Activated naive CD4-positive, alpha-beta T cell treated with anti-CD3 and anti-CD28 coated beads, Interleukin-2, amount 50 U/mL, for 24 hours (primary cell): ENCODE data around the gene DYRK1A.
A peak's percentile ranks its signal among the peaks of the same experiment; 100 is the strongest.

Experiments used
- H3K27ac Mint-ChIP-seq: one replicate; pipeline ENCODE4 v1.8.0; 2021; ENCODE audit warnings: mild to moderate bottlenecking, mixed read lengths
- H3K27me3 Mint-ChIP-seq: one replicate; pipeline ENCODE4 v1.8.0; 2021; ENCODE audit warnings: mixed read lengths
- H3K36me3 Mint-ChIP-seq: one replicate; pipeline ENCODE4 v1.8.0; 2021; ENCODE audit warnings: mixed read lengths
- H3K4me1 Mint-ChIP-seq: one replicate; pipeline ENCODE4 v1.8.0; 2021; ENCODE audit warnings: mixed read lengths
- H3K4me3 Mint-ChIP-seq: one replicate; pipeline ENCODE4 v1.8.0; 2021; ENCODE audit warnings: mild to moderate bottlenecking, mixed read lengths
- H3K9me3 Mint-ChIP-seq: one replicate; pipeline ENCODE4 v1.8.0; 2021; ENCODE audit warnings: mixed read lengths

DYRK1A gene

GRCh38 chr21:37555672-37556261 is 189.2 kb downstream of the DYRK1A start:
- Mint-ChIP-seq H3K9me3 (peaks cover 5% of the 10 kb centered on the region), H3K27me3 (peaks cover 4% of the 10 kb centered on the region), H3K36me3 (no peaks in the 10 kb centered on the region), H3K4me3 (no peak overlapping the region), H3K27ac (no peak overlapping the region), H3K4me1 (no peaks in the 10 kb centered on the region)

GRCh38 chr21:37557261-37557950 is 190.8 kb downstream of the DYRK1A start:
- Mint-ChIP-seq H3K9me3 (peaks cover 5% of the 10 kb centered on the region), H3K4me1 (no peaks in the 10 kb centered on the region), H3K27ac (no peak overlapping the region), H3K27me3 (peaks cover 2% of the 10 kb centered on the region), H3K4me3 (no peak overlapping the region), H3K36me3 (no peaks in the 10 kb centered on the region)

GRCh38 chr21:37558676-37559211 is 192.2 kb downstream of the DYRK1A start:
- no peak overlapping the region for H3K27ac Mint-ChIP-seq
- H3K36me3 Mint-ChIP-seq, result no peaks in the 10 kb centered on the region
- peaks cover 2% of the 10 kb centered on the region for H3K27me3 Mint-ChIP-seq
- peaks cover 8% of the 10 kb centered on the region for H3K4me1 Mint-ChIP-seq
- H3K9me3 Mint-ChIP-seq, result peaks cover 5% of the 10 kb centered on the region
- no peak overlapping the region for H3K4me3 Mint-ChIP-seq

DNA sequence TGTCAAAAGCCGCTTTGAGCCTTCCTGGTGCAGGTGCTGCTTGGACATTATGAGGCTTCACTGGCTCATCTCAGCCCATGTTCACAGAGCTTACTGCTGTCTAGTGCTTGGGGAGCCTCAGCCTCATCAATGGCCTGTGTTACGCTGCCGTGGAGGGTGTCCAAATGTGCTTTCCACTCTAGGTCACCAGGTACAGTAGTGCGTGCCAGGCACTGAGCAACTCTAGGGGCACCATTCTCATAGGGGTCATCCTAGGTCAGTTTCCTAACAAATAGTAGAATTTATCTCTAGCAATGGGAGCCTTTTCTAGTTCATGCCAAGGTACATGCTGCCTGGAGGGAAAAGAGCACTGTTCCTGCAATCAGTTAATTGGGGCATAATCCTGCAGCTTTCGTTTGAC is 193.8 kb downstream of the DYRK1A start:
- Mint-ChIP-seq H3K27ac (no peak overlapping the region), H3K9me3 (peaks cover 5% of the 10 kb centered on the region), H3K4me1 (peaks cover 23% of the 10 kb centered on the region), H3K4me3 (no peak overlapping the region), H3K36me3 (no peaks in the 10 kb centered on the region), H3K27me3 (no peaks in the 10 kb centered on the region)

DNA sequence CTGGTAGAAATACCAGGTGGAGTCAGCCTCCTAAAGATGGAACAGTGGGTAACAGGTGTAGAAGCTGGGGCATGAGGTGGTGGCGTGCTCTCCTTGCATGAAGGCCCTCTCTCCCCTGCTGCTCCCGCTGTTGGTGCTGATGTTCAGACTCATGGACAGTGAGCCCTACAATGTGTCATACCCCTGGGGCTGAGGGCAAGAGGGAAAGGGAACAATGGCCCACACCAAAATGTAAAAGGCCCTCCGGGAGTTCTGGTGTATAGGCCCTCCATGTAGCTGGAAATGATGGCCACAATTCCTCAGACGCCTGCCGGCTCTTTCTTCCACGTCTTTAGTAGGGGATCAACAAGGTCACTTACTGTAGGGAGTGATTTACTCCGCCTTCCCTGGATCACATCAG is 194.9 kb downstream of the DYRK1A start:
- H3K27ac Mint-ChIP-seq, result peak overlapping the region; percentile 3

GRCh38 chr21:37561941-37562919 is 195.7 kb downstream of the DYRK1A start:
- peaks cover 5% of the 10 kb centered on the region for H3K9me3 Mint-ChIP-seq
- H3K36me3 Mint-ChIP-seq, result no peaks in the 10 kb centered on the region
- no peaks in the 10 kb centered on the region for H3K27me3 Mint-ChIP-seq
- H3K27ac Mint-ChIP-seq, result peak overlapping the region; percentile 23
- peak overlapping the region; percentile 94 for H3K4me3 Mint-ChIP-seq
- H3K4me1 Mint-ChIP-seq, result peaks cover 30% of the 10 kb centered on the region

More for the DNA sequence above, 194.9 kb downstream of the DYRK1A start:
- Mint-ChIP-seq H3K4me3 (no peak overlapping the region), H3K4me1 (peaks cover 30% of the 10 kb centered on the region), H3K27me3 (no peaks in the 10 kb centered on the region), H3K9me3 (peaks cover 5% of the 10 kb centered on the region), H3K36me3 (no peaks in the 10 kb centered on the region)

DNA sequence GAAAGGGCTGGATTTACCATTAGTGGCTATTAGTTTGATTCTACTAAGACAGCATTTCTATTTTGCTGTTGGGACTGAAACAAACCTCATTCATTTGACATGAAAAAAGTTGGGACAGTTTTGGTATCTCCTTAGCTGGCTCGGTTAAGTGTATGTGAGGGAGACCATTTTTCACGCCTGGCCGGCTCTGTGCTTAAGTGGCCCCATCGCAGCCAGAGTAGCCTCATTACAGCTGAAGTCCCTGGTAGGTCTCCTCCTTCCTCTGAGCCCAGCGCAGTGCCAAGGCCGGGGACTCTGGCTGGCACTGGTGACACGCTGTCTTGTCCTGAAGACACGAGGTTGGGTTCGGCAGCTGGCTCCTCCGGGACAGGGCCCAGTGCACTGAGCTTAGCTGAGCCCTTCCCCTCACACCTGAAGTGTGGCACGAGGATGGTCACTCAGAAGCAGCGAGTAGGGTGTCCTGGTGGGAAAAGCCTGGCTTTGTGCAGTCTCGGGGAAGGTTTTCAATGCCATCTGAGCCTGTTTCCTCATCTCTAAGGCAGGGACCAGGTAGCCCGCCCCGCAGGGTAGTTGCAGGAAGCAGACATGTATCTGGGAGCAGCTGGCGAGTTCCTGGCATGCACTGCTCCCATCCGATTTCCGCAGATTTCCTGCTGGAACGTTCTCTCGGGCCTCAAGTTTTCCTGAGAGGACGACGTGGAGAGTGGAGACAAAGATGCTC is 196.5 kb downstream of the DYRK1A start:
- H3K4me3 Mint-ChIP-seq, result peak overlapping the region; percentile 94
- no peaks in the 10 kb centered on the region for H3K36me3 Mint-ChIP-seq
- peaks cover 30% of the 10 kb centered on the region for H3K4me1 Mint-ChIP-seq
- H3K27me3 Mint-ChIP-seq, result no peaks in the 10 kb centered on the region
- peak overlapping the region; percentile 88 for H3K27ac Mint-ChIP-seq
- peaks cover 5% of the 10 kb centered on the region for H3K9me3 Mint-ChIP-seq

DNA sequence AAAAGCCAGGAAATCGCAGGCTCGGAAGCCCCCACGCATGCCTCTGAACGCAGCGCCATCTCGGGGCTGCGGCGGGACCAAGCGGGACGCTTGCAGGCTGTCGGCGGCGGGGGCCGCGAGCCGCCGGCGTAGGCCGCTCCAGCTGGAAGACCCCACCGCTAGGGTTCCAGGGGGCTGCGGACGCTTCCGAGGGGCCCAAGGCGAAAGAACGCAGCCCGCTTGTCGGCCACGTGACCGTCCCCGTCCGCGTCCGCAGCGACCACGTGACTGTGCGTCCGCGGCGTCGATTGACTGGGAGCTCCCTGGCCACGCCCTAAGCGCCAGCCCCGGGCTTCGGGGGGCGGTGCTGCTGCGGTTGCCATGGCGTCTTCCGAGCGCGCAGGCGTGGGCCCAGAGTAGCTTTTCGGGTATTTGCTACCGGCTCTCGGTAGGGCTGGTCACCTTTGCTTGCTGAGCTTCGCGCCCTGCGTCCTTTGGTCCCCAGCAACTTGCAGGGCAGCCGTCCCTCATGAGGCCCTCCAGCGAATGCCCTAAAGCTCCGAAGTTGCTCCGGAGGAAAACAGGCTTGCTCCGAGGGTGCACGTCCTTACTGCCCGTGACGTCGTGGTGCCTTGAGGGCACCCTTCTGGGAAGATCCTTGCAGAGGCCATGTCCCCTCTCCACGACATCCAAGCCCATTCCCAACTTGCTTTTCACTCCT is 197.2 kb downstream of the DYRK1A start:
- Mint-ChIP-seq H3K4me1 (peaks cover 30% of the 10 kb centered on the region), H3K9me3 (peaks cover 2% of the 10 kb centered on the region), H3K36me3 (no peaks in the 10 kb centered on the region), H3K4me3 (peak overlapping the region; percentile 94), H3K27ac (peak overlapping the region; percentile 100), H3K27me3 (no peaks in the 10 kb centered on the region)

- Mint-ChIP-seq H3K9me3 (no peaks in the 10 kb centered on the region), H3K4me1 (peaks cover 30% of the 10 kb centered on the region), H3K4me3 (peak overlapping the region; percentile 94), H3K36me3 (no peaks in the 10 kb centered on the region), H3K27me3 (no peaks in the 10 kb centered on the region), H3K27ac (peak overlapping the region; percentile 100)
These were observed 197.9 kb downstream of the DYRK1A start for GRCh38 chr21:37564341-37564923.

DNA sequence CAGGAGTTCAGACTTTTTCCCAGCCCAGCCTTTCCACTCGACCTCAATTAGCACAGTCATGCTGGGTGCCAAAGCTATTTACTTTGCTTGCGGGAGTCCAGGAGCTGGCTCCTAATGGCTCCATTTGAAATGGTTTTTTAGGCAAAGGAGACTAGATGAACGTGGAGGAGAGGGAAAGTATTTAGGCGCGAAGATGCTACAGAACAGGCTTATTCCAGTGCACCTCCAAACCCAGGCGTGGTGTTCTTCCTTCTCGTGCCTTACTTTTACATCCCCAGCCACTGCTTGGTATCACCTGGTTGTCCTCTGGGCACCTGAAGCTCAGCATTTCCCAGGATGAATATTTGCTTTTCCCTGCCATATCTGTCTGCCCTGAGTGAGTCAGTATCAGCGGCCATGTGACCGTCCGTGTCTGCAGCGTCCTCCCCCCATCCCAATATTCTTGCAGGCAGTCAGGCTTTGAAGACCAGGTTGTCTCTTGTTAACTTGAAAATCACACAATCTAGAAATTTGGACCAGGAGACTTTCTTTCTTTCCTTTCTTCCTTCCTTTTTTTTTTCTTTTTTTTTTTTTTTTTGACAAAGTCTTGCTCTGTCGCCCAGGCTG is 198.5 kb downstream of the DYRK1A start:
- H3K27ac Mint-ChIP-seq, result peak overlapping the region; percentile 100
- H3K9me3 Mint-ChIP-seq, result no peaks in the 10 kb centered on the region
- H3K36me3 Mint-ChIP-seq, result no peaks in the 10 kb centered on the region
- H3K27me3 Mint-ChIP-seq, result no peaks in the 10 kb centered on the region
- H3K4me3 Mint-ChIP-seq, result no peak overlapping the region
- H3K4me1 Mint-ChIP-seq, result peaks cover 30% of the 10 kb centered on the region

DNA sequence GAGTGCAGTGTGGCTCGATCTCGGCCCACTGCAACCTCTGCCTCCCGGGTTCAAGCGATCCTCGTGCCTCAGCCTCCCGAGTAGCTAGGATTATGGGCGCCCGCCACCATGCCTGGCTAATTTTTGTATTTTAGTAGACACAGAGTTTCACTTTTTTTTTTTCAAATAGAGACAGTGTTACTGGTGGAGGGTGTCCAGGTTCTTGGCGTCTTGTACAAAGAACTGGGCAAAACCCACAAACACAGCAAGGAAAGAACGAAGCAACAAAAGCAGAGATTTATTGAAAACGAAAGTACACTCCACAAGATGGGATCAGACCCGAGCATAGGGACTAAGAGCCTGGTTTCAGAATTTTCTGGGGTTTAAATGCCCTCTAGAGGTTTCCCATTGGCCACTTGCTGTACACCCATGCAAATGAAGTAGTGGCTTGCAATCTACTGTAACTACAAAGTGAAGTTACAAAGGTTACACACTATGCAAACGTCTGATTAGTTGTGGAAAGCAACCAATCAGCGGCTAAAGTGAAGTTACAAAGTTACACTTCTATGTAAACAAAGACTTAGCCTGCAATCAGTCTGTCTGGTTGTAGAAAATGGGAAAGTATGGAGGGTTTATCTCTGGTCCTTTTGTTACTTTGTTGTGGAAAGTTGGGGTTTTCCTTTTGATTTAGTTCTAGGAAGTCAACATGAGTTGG is 199.1 kb downstream of the DYRK1A start:
- H3K4me3 Mint-ChIP-seq, result no peak overlapping the region
- H3K4me1 Mint-ChIP-seq, result peaks cover 30% of the 10 kb centered on the region
- no peaks in the 10 kb centered on the region for H3K27me3 Mint-ChIP-seq
- H3K27ac Mint-ChIP-seq, result peak overlapping the region; percentile 83
- H3K9me3 Mint-ChIP-seq, result no peaks in the 10 kb centered on the region
- no peaks in the 10 kb centered on the region for H3K36me3 Mint-ChIP-seq

GRCh38 chr21:37566790-37567615 is 200.4 kb downstream of the DYRK1A start:
- Mint-ChIP-seq H3K9me3 (no peaks in the 10 kb centered on the region), H3K4me3 (no peak overlapping the region), H3K27ac (peak overlapping the region; percentile 46)

GRCh38 chr21:37568415-37568814 is 201.8 kb downstream of the DYRK1A start:
- Mint-ChIP-seq H3K27ac (no peak overlapping the region), H3K27me3 (no peaks in the 10 kb centered on the region), H3K9me3 (no peaks in the 10 kb centered on the region)

More at GRCh38 chr21:37566790-37567615, 200.4 kb downstream of the DYRK1A start:
- Mint-ChIP-seq H3K27me3 (no peaks in the 10 kb centered on the region), H3K4me1 (peaks cover 30% of the 10 kb centered on the region), H3K36me3 (no peaks in the 10 kb centered on the region)

More at GRCh38 chr21:37568415-37568814, 201.8 kb downstream of the DYRK1A start:
- H3K4me3 Mint-ChIP-seq, result no peak overlapping the region
- H3K36me3 Mint-ChIP-seq, result no peaks in the 10 kb centered on the region
- H3K4me1 Mint-ChIP-seq, result peaks cover 22% of the 10 kb centered on the region
